Measurements from ENCODE around the gene TUBG1.

The TUBG1 gene

GRCh38 chr17:42574463-42574862 lies 35.0 kb upstream of the TUBG1 start:
- DNase-seq (ENCODE audit: extremely low spot score), result no peak
- ChIA-PET CTCF (no interaction called here), POLR2A (interaction anchor here (1.2 to 2.2 kb wide), 4 partner anchors 10 to 39 kb away, joined by 3 to 8 read pairs (median 6); partner anchors contain the start of genes NAGLU, RETREG3 and TUBG1)
- TF ChIP-seq NFRKB (IDR thresholded peaks at IDR 0.05) (no peak), BHLHE40 (IDR thresholded peaks at IDR 0.05; ENCODE audit: borderline replicate concordance) (no peak), FOXM1 (IDR thresholded peaks at IDR 0.05; ENCODE audit: borderline replicate concordance) (no peak), ZNF384 (IDR thresholded peaks at IDR 0.05) (no peak), SP1 (IDR thresholded peaks at IDR 0.05) (no peak), ARNT (IDR thresholded peaks at IDR 0.05) (no peak), FOXK2 (IDR thresholded peaks at IDR 0.05) (no peak), L3MBTL2 (conservative IDR thresholded peaks at IDR 0.05) (no peak), CTBP1 (IDR thresholded peaks at IDR 0.05; ENCODE audit: borderline replicate concordance) (no peak), SUZ12 (IDR thresholded peaks at IDR 0.05) (no peak)

- ChIA-PET POLR2A (interaction anchor here (1.0 to 6.4 kb wide), 18 partner anchors 10 to 247 kb away, joined by 3 to 122 read pairs (median 9); partner anchors contain the start of genes BECN1, CCR10, CNTNAP1 and MLX), CTCF (interaction anchor here (0.7 to 3.5 kb wide), 8 partner anchors 10 to 103 kb away, joined by 3 to 43 read pairs (median 8); partner anchors contain the start of genes MLX, PLEKHH3, RETREG3 and TUBG1)
- DNase-seq (ENCODE audit: extremely low spot score), result no peak
- TF ChIP-seq CTBP1 (IDR thresholded peaks at IDR 0.05; ENCODE audit: borderline replicate concordance) (no peak), HDGF (IDR thresholded peaks at IDR 0.05; ENCODE audit: borderline replicate concordance) (no peak), FOXM1 (IDR thresholded peaks at IDR 0.05; ENCODE audit: borderline replicate concordance) (no peak), LEF1 (IDR thresholded peaks at IDR 0.05; ENCODE audit: borderline replicate concordance) (0 out of 2 replicates have a peak, but pooled peaks have one; percentile 24), FOXA1 (IDR thresholded peaks at IDR 0.05) (no peak)
Measured at GRCh38 chr17:42577140-42577531, 32.3 kb upstream of the TUBG1 start.

- peak; percentile 96 for DNase-seq (ENCODE audit: extremely low spot score)
- ChIA-PET POLR2A (interaction anchor here (0.6 to 6.4 kb wide), 26 partner anchors 8 to 246 kb away, joined by 3 to 122 read pairs (median 6); partner anchors contain the start of genes BECN1, CCR10, CNTNAP1 and MLX), CTCF (interaction anchor here (0.6 to 3.5 kb wide), 31 partner anchors 8 to 361 kb away, joined by 3 to 43 read pairs (median 4); partner anchors contain the start of genes BECN1, CNTNAP1, MLX and PLEKHH3)
- TF ChIP-seq FOXA1 (IDR thresholded peaks at IDR 0.05) (no peak), FOXM1 (IDR thresholded peaks at IDR 0.05; ENCODE audit: borderline replicate concordance) (no peak), ELF4 (IDR thresholded peaks at IDR 0.05) (0 out of 2 replicates have a peak, but pooled peaks have one; percentile 49), L3MBTL2 (conservative IDR thresholded peaks at IDR 0.05) (peak; percentile 61), HDGF (IDR thresholded peaks at IDR 0.05; ENCODE audit: borderline replicate concordance) (no peak)
Measured at GRCh38 chr17:42577532-42578281, 31.8 kb upstream of the TUBG1 start, which contains the start of gene PSMC3IP. TSS of gene PSMC3IP (minus strand) at chr17:42577729. CDS start at chr17:42577686, 43 bp downstream.

- TF ChIP-seq HDGF (IDR thresholded peaks at IDR 0.05; ENCODE audit: borderline replicate concordance), result no peak
- TF ChIP-seq SUZ12 (IDR thresholded peaks at IDR 0.05), result no peak
- TF ChIP-seq CTBP1 (IDR thresholded peaks at IDR 0.05; ENCODE audit: borderline replicate concordance), result no peak
- peak; percentile 96 for TF ChIP-seq ZNF384 (IDR thresholded peaks at IDR 0.05)
- no peak for TF ChIP-seq LEF1 (IDR thresholded peaks at IDR 0.05; ENCODE audit: borderline replicate concordance)
- no peak for TF ChIP-seq TARDBP (IDR thresholded peaks at IDR 0.05)
- POLR2A ChIA-PET, result interaction anchor here (0.6 to 6.4 kb wide), 26 partner anchors 8 to 246 kb away, joined by 3 to 122 read pairs (median 6); partner anchors contain the start of genes BECN1, CCR10, CNTNAP1 and MLX
- CTCF ChIA-PET, result interaction anchor here (0.5 to 3.5 kb wide), 34 partner anchors 9 to 360 kb away, joined by 3 to 43 read pairs (median 4); partner anchors contain the start of genes BECN1, CNTNAP1, MLX and PLEKHH3
- DNase-seq (ENCODE audit: extremely low spot score), result peak; percentile 85
Measured at GRCh38 chr17:42578282-42578869, 31.1 kb upstream of the TUBG1 start.

GRCh38 chr17:42579794-42580551 lies 29.5 kb upstream of the TUBG1 start:
- no peak for DNase-seq (ENCODE audit: extremely low spot score)
- TF ChIP-seq PKNOX1 (IDR thresholded peaks at IDR 0.05) (no peak), FOXM1 (IDR thresholded peaks at IDR 0.05; ENCODE audit: borderline replicate concordance) (no peak), L3MBTL2 (conservative IDR thresholded peaks at IDR 0.05) (no peak), FOXK2 (IDR thresholded peaks at IDR 0.05) (no peak), TARDBP (IDR thresholded peaks at IDR 0.05) (no peak), SP1 (IDR thresholded peaks at IDR 0.05) (no peak), HDGF (IDR thresholded peaks at IDR 0.05; ENCODE audit: borderline replicate concordance) (no peak), ELF4 (IDR thresholded peaks at IDR 0.05) (no peak), FOXA1 (IDR thresholded peaks at IDR 0.05) (no peak), BHLHE40 (IDR thresholded peaks at IDR 0.05; ENCODE audit: borderline replicate concordance) (no peak), NFRKB (IDR thresholded peaks at IDR 0.05) (no peak), CTBP1 (IDR thresholded peaks at IDR 0.05; ENCODE audit: borderline replicate concordance) (no peak), ZNF384 (IDR thresholded peaks at IDR 0.05) (no peak), LEF1 (IDR thresholded peaks at IDR 0.05; ENCODE audit: borderline replicate concordance) (no peak), SUZ12 (IDR thresholded peaks at IDR 0.05) (no peak), ARNT (IDR thresholded peaks at IDR 0.05) (no peak)
- ChIA-PET POLR2A (interaction anchor here (0.6 to 6.4 kb wide), 8 partner anchors 12 to 899 kb away, joined by 3 to 122 read pairs (median 4); partner anchors contain the start of genes CCR10, CNTNAP1, PLEKHH3 and RETREG3), CTCF (interaction anchor here (0.5 to 3.5 kb wide), 2 partner anchors 100 to 339 kb away, joined by 3 to 43 read pairs; no protein-coding TSS in a partner anchor)

- POLR2A ChIA-PET, result interaction anchor here (1.2 to 1.5 kb wide), 5 partner anchors 8 to 95 kb away, joined by 3 to 5 read pairs (median 3); partner anchors contain the start of genes MLX, PLEKHH3, RETREG3 and TUBG1
- no peak for DNase-seq (ENCODE audit: extremely low spot score)
- TF ChIP-seq ARNT (IDR thresholded peaks at IDR 0.05) (no peak), TARDBP (IDR thresholded peaks at IDR 0.05) (no peak), BHLHE40 (IDR thresholded peaks at IDR 0.05; ENCODE audit: borderline replicate concordance) (no peak), SP1 (IDR thresholded peaks at IDR 0.05) (no peak)
- CTCF ChIA-PET, result no interaction called here
Measured at GRCh38 chr17:42581744-42582270, 27.7 kb upstream of the TUBG1 start.
